A673 (cell line): Measurements from ENCODE around the gene UTF1.

Source experiments
- EZH2 ChIP-seq: fragments of 200-600 bp; sonication (generic); IDR thresholded peaks from 2 replicates; pipeline ENCODE4 v1.6.1; 2017; ENCODE audit warnings: borderline replicate concordance, low read depth, mild to moderate bottlenecking, mixed read lengths, antibody characterized with exemption, low read length; ENCODE audit not compliant: poor library complexity, severe bottlenecking
- TF ChIP-seq, protein P1 (sequence below): fragments of 300-800, 200-600 bp; sonication (generic); conservative IDR thresholded peaks from 2 replicates; pipeline ENCODE4 v1.5.1; 2017; ENCODE audit warnings: low read depth, mild to moderate bottlenecking, antibody characterized with exemption, low read length, moderate library complexity, mixed read lengths

DNA sequence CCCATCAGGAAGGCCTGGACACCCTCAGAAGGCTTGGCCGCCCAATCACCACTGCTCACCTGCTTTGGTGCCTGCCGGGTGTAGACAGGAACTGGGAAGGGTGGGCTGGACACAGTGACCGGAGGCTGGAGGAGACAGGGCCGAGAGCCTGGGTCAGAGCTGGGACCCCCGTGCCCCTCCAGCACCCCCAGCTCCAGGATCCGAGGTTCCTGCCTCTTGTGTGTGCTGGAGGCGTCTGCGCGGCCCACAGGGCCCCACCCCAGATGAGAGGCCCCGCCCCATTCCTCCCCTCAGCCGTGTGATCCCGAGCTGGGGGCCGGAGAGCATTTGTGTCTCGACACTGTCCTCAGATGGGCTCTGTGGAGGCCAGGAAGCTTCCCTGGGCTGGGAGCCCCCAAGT lies 37.3 kb downstream of the UTF1 start:
- TF ChIP-seq, protein P1, sequence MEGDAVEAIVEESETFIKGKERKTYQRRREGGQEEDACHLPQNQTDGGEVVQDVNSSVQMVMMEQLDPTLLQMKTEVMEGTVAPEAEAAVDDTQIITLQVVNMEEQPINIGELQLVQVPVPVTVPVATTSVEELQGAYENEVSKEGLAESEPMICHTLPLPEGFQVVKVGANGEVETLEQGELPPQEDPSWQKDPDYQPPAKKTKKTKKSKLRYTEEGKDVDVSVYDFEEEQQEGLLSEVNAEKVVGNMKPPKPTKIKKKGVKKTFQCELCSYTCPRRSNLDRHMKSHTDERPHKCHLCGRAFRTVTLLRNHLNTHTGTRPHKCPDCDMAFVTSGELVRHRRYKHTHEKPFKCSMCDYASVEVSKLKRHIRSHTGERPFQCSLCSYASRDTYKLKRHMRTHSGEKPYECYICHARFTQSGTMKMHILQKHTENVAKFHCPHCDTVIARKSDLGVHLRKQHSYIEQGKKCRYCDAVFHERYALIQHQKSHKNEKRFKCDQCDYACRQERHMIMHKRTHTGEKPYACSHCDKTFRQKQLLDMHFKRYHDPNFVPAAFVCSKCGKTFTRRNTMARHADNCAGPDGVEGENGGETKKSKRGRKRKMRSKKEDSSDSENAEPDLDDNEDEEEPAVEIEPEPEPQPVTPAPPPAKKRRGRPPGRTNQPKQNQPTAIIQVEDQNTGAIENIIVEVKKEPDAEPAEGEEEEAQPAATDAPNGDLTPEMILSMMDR = no peak
- TF ChIP-seq EZH2 = no peak
